PC-3 (cell line): ENCODE data around the gene EFCAB3. TPM values are rescaled to one million over a fixed set of nuclear protein-coding genes. Genes with fewer than 3 reads are reported as not detected.
"Not testable (repeated sequence)": the region's sequence is repeated elsewhere in the genome, so short reads cannot be mapped to it uniquely, and the experiment has no call there.

Source experiments
- ATAC-seq: fragments of 200-7000 bp; cut with Tn5 transposase; 2 replicates; pipeline ENCODE4 v1.9.1; 2020; ENCODE audit warnings: mild to moderate bottlenecking, moderate library complexity
- BruUV-seq: library from RNA; stranded (reverse); fragments of 400-500 nt; replicated peaks from 2 replicates; lab custom pipeline; 2021; lab: Mats Ljungman, UMichigan
- CTCF ChIA-PET: fragments of 300-600 bp; sonication (Branson Sonifier 250); formaldehyde crosslinking; loops from one replicate; lab custom pipeline; 2022; ENCODE audit warnings: antibody characterized with exemption; lab: Charles Lee
- POLR2A ChIA-PET: fragments of 300-600 bp; sonication (Branson Sonifier 250); formaldehyde crosslinking; loops from one replicate; lab custom pipeline; 2022; ENCODE audit warnings: antibody characterized with exemption; ENCODE audit not compliant: unreplicated experiment; lab: Charles Lee
- DNase-seq: peaks from one replicate; pipeline ENCODE4 v3.0.0-alpha.2; 2015
- H2AFZ ChIP-seq: fragments of 300-600 bp; sonication (generic); 2 replicates; pipeline ENCODE4 v1.6.0; 2016; ENCODE audit warnings: antibody characterized with exemption, low read length
- H3F3A ChIP-seq: fragments of 300-600 bp; sonication (generic); one replicate; pipeline ENCODE4 v1.6.0; 2017; ENCODE audit warnings: antibody characterized with exemption, low read length, control low read depth, mild to moderate bottlenecking; ENCODE audit not compliant: unreplicated experiment
- H3K27ac ChIP-seq: fragments of 300-600 bp; sonication (generic); 2 replicates; pipeline ENCODE4 v1.5.1; 2016; ENCODE audit warnings: mild to moderate bottlenecking, low read length
- H3K27me3 ChIP-seq: fragments of 300-600 bp; sonication (generic); 2 replicates; pipeline ENCODE4 v1.6.1; 2016; ENCODE audit warnings: low read length, mixed read lengths
- H3K36me3 ChIP-seq: fragments of 300-600 bp; sonication (generic); 2 replicates; pipeline ENCODE4 v1.6.1; 2016; ENCODE audit warnings: low read depth, mixed run types, low read length, mixed read lengths
- H3K4me1 ChIP-seq: fragments of 300-600 bp; sonication (generic); 2 replicates; pipeline ENCODE4 v1.5.1; 2016; ENCODE audit warnings: low read length; ENCODE audit not compliant: insufficient read depth
- H3K4me2 ChIP-seq: fragments of 300-600 bp; sonication (generic); 2 replicates; pipeline ENCODE4 v1.6.0; 2016; ENCODE audit warnings: low read length
- H3K4me3 ChIP-seq: fragments of 300-600 bp; sonication (generic); 2 replicates; pipeline ENCODE4 v1.5.1; 2016; ENCODE audit warnings: mild to moderate bottlenecking, low read length, mixed read lengths
- H3K79me2 ChIP-seq: fragments of 300-600 bp; sonication (generic); 2 replicates; pipeline ENCODE4 v1.6.1; 2017; ENCODE audit warnings: low read length, mixed read lengths
- H3K9ac ChIP-seq: fragments of 300-600 bp; sonication (generic); 2 replicates; pipeline ENCODE4 v1.6.0; 2016; ENCODE audit warnings: mild to moderate bottlenecking, low read length
- H3K9me2 ChIP-seq: fragments of 300-600 bp; sonication (generic); replicated peaks from 2 replicates; pipeline ENCODE4 v1.6.1; 2016; ENCODE audit warnings: mixed run types, low read length, mixed read lengths
- H3K9me3 ChIP-seq: fragments of 300-600 bp; sonication (generic); 2 replicates; pipeline ENCODE4 v1.6.1; 2016; ENCODE audit warnings: low read length, mixed read lengths
- H4K20me1 ChIP-seq: fragments of 300-600 bp; sonication (generic); 2 replicates; pipeline ENCODE4 v1.6.1; 2016; ENCODE audit warnings: low read length, mixed read lengths
- CTCF ChIP-seq: fragments of 300-600 bp; sonication (generic); conservative IDR thresholded peaks from 2 replicates; pipeline ENCODE4 v1.5.1; 2017; ENCODE audit warnings: antibody characterized with exemption, low read depth, mild to moderate bottlenecking, low read length
- EZH2 ChIP-seq: fragments of 300-600 bp; sonication (generic); IDR thresholded peaks from one replicate; pipeline ENCODE4 v1.6.1; 2017; ENCODE audit warnings: antibody characterized with exemption, mild to moderate bottlenecking, low read length; ENCODE audit not compliant: unreplicated experiment
- EZH2phosphoT487 ChIP-seq: fragments of 300-600 bp; sonication (generic); IDR thresholded peaks from 2 replicates; pipeline ENCODE4 v1.6.1; 2018; ENCODE audit warnings: mild to moderate bottlenecking, antibody characterized with exemption, low read length, borderline replicate concordance
- intact Hi-C: fragments of 100-400 bp; cut with micrococcal nuclease; formaldehyde crosslinking; loops from 2 replicates; pipeline ENCODE4 v1.9.0; 2023
- total RNA-seq: library from RNA; depleted of rRNA; stranded (reverse); fragments of >200 nt; gene quantifications from 2 replicates; pipeline ENCODE4 v1.2.3, GENCODE V29; 2014; rRNA removed

The EFCAB3 gene
- total RNA-seq, 1 experiment from 2014 or later, result not detected

- no peak overlapping the region for H3K4me3 ChIP-seq
- ATAC-seq, result no peak
Observed at GRCh38 chr17:62456016-62456415, 75.7 kb downstream of the EFCAB3 start.

GRCh38 chr17:62458483-62458882, 78.1 kb downstream of the EFCAB3 start:
- H4K20me1 ChIP-seq, H3K27ac ChIP-seq, H3K4me1 ChIP-seq, H3K4me2 ChIP-seq, H3K27me3 ChIP-seq, H3F3A ChIP-seq, H3K9me3 ChIP-seq, H3K9me2 ChIP-seq, ATAC-seq, CTCF ChIA-PET, DNase-seq, H3K4me3 ChIP-seq, intact Hi-C loops, H2AFZ ChIP-seq, H3K36me3 ChIP-seq, H3K9ac ChIP-seq, BruUV-seq, H3K79me2 ChIP-seq: not testable (repeated sequence)
- POLR2A ChIA-PET, result interaction anchor here (0.6 kb wide), 1 partner anchor 1715 kb away, joined by 3 read pairs; no protein-coding TSS in a partner anchor

More at GRCh38 chr17:62456016-62456415, 75.7 kb downstream of the EFCAB3 start:
- intact Hi-C loops, result no loop called here
- BruUV-seq, result no TSS peak
- Histone ChIP-seq H3K4me2 (no peak overlapping the region), H2AFZ (no peak overlapping the region), H3K9me2 (no peaks in the 10 kb centered on the region), H3K9ac (no peak overlapping the region), H3K4me1 (no peaks in the 10 kb centered on the region), H3K27me3 (no peaks in the 10 kb centered on the region), H4K20me1 (no peaks in the 10 kb centered on the region), H3F3A (no peaks in the 10 kb centered on the region), H3K36me3 (no peaks in the 10 kb centered on the region), H3K79me2 (no peaks in the 10 kb centered on the region), H3K27ac (no peak overlapping the region), H3K9me3 (no peaks in the 10 kb centered on the region)
- ChIA-PET POLR2A (no interaction called here), CTCF (no interaction called here)
- TF ChIP-seq EZH2phosphoT487, result no peak
- no peak for TF ChIP-seq EZH2
- no peak for TF ChIP-seq CTCF
- DNase-seq, result no peak

- CTCF ChIA-PET, H3K4me1 ChIP-seq, H3K4me3 ChIP-seq, H3K9me3 ChIP-seq, H3K4me2 ChIP-seq, BruUV-seq, DNase-seq, H3F3A ChIP-seq, H3K9ac ChIP-seq, H4K20me1 ChIP-seq, H2AFZ ChIP-seq, H3K36me3 ChIP-seq, H3K9me2 ChIP-seq, H3K27ac ChIP-seq, intact Hi-C loops, ATAC-seq, POLR2A ChIA-PET, H3K27me3 ChIP-seq, H3K79me2 ChIP-seq: not testable (repeated sequence)
Observed at GRCh38 chr17:62464422-62464821, 84.1 kb downstream of the EFCAB3 start.

- H2AFZ ChIP-seq, H3F3A ChIP-seq, ATAC-seq, H3K36me3 ChIP-seq, H3K9me2 ChIP-seq, H4K20me1 ChIP-seq, H3K79me2 ChIP-seq, CTCF ChIA-PET, H3K27ac ChIP-seq, BruUV-seq, H3K9ac ChIP-seq, H3K27me3 ChIP-seq, H3K9me3 ChIP-seq, H3K4me2 ChIP-seq, DNase-seq, H3K4me3 ChIP-seq, H3K4me1 ChIP-seq, intact Hi-C loops: not testable (repeated sequence)
- POLR2A ChIA-PET, result interaction anchor here (0.6 kb wide), 1 partner anchor 566 kb away, joined by 8 read pairs; no protein-coding TSS in a partner anchor
Observed at GRCh38 chr17:62465271-62465670, 84.9 kb downstream of the EFCAB3 start.

Other genes starting within 250 kb of the EFCAB3 start
- gene METTL2A, start 43.3 kb downstream of the EFCAB3 start, total RNA-seq, result 28.0 and 38.7 TPM in 2 replicates
- gene TLK2, start 98.3 kb downstream of the EFCAB3 start, total RNA-seq, result 40.5 and 60.3 TPM in 2 replicates
- 13.5 and 17.2 TPM in 2 replicates for gene MRC2, start 247.1 kb downstream of the EFCAB3 start, total RNA-seq